WTC11 (cell line): Measurements from ENCODE around the gene HFM1.

Experiments
- ARID4B ChIP-seq: sonication (generic); formaldehyde crosslinking; IDR thresholded peaks from 2 replicates; pipeline ENCODE4 v1.8.0; 2023; ENCODE audit warnings: missing genetic modification reagents, mild to moderate bottlenecking, borderline replicate concordance
- CTCF ChIP-seq: fragments of 200-600 bp; IDR thresholded peaks from 2 replicates; pipeline ENCODE4 v1.8.0; 2022; ENCODE audit warnings: antibody characterized with exemption
- E2F1 ChIP-seq: sonication (generic); formaldehyde crosslinking; IDR thresholded peaks from 2 replicates; pipeline ENCODE4 v1.8.0; 2022; ENCODE audit warnings: mild to moderate bottlenecking, missing genetic modification reagents
- ELF4 ChIP-seq: sonication (generic); formaldehyde crosslinking; IDR thresholded peaks from 2 replicates; pipeline ENCODE4 v1.8.1; 2022; ENCODE audit warnings: low read depth, mild to moderate bottlenecking, moderate library complexity, missing genetic modification reagents
- FOXJ3 ChIP-seq: sonication (generic); formaldehyde crosslinking; IDR thresholded peaks from 2 replicates; pipeline ENCODE4 v1.9.0; 2021; ENCODE audit warnings: missing genetic modification reagents, mild to moderate bottlenecking, borderline replicate concordance
- MAX ChIP-seq: sonication (generic); formaldehyde crosslinking; IDR thresholded peaks from 2 replicates; pipeline ENCODE4 v1.8.0; 2022; ENCODE audit warnings: mild to moderate bottlenecking, missing genetic modification reagents
- TEAD4 ChIP-seq: sonication (generic); formaldehyde crosslinking; IDR thresholded peaks from 2 replicates; pipeline ENCODE4 v1.8.0; 2022; ENCODE audit warnings: mild to moderate bottlenecking, missing genetic modification reagents

- no peak for TF ChIP-seq TEAD4 (CRISPR knock-in tag)
- no peak for TF ChIP-seq E2F1 (CRISPR knock-in tag)
- no peak for TF ChIP-seq ELF4 (CRISPR knock-in tag)
- no peak for TF ChIP-seq ARID4B
- no peak for TF ChIP-seq CTCF
- TF ChIP-seq FOXJ3 (CRISPR knock-in tag), result no peak
- TF ChIP-seq MAX (CRISPR knock-in tag), result no peak
These were observed 170.5 kb downstream of the HFM1 start for GRCh38 chr1:91234181-91234580.
